OCI-LY7 (cell line): Measurements from ENCODE around the gene LSS. TPM values are rescaled to one million over a fixed set of nuclear protein-coding genes. Genes with fewer than 3 reads are reported as not detected.

Experiments used
- BruUV-seq: library from RNA; stranded (reverse); fragments of 400-500 nt; replicated peaks from 2 replicates; lab custom pipeline; 2021; lab: Mats Ljungman, UMichigan
- CTCF ChIA-PET: fragments of 300-600 bp; sonication (Branson Sonifier 250); formaldehyde crosslinking; loops from one replicate; lab custom pipeline; 2022; ENCODE audit warnings: antibody characterized with exemption; ENCODE audit not compliant: unreplicated experiment; lab: Charles Lee
- POLR2A ChIA-PET: fragments of 300-600 bp; sonication (Branson Sonifier 250); formaldehyde crosslinking; loops from one replicate; lab custom pipeline; 2022; ENCODE audit warnings: antibody characterized with exemption; lab: Charles Lee
- DNase-seq: peaks from one replicate; pipeline ENCODE4 v3.0.0-alpha.2; 2015; ENCODE audit warnings: low spot score
- H2AFZ ChIP-seq: fragments of 200-600 bp; sonication (generic), shearing (Covaris generic); 2 replicates; pipeline ENCODE4 v1.6.1; 2014; ENCODE audit warnings: mild to moderate bottlenecking, antibody characterized with exemption, low read length, moderate library complexity
- H3K27ac ChIP-seq: fragments of 200-600 bp; sonication (generic); 2 replicates; pipeline ENCODE4 v1.5.1; 2014; ENCODE audit warnings: mixed run types, low read depth, mild to moderate bottlenecking, moderate library complexity, low read length, inconsistent platforms; ENCODE audit not compliant: poor library complexity, severe bottlenecking
- H3K36me3 ChIP-seq: fragments of 200-600 bp; sonication (generic); 2 replicates; pipeline ENCODE4 v1.6.1; 2014; ENCODE audit warnings: mild to moderate bottlenecking, antibody characterized with exemption, low read length, moderate library complexity, mixed read lengths; ENCODE audit not compliant: insufficient read depth
- H3K4me1 ChIP-seq: fragments of 200-600 bp; sonication (generic); 2 replicates; pipeline ENCODE4 v1.5.1; 2014; ENCODE audit warnings: mild to moderate bottlenecking, low read length; ENCODE audit not compliant: insufficient read depth, poor library complexity, severe bottlenecking
- H3K4me2 ChIP-seq: fragments of 200-600 bp; sonication (generic); 2 replicates; pipeline ENCODE4 v1.6.1; 2014; ENCODE audit warnings: mild to moderate bottlenecking, low read length
- H3K4me3 ChIP-seq: fragments of 200-600 bp; sonication (generic); 2 replicates; pipeline ENCODE4 v1.5.1; 2014; ENCODE audit warnings: mild to moderate bottlenecking, low read depth, low read length; ENCODE audit not compliant: poor library complexity, severe bottlenecking
- H3K79me2 ChIP-seq: fragments of 200-600 bp; sonication (generic); 2 replicates; pipeline ENCODE4 v1.6.1; 2016; ENCODE audit warnings: low read depth, mild to moderate bottlenecking, low read length, moderate library complexity, mixed read lengths; ENCODE audit not compliant: insufficient read depth
- H3K9me2 ChIP-seq: fragments of 200-600 bp; sonication (generic); 2 replicates; pipeline ENCODE4 v1.6.1; 2016; ENCODE audit warnings: mild to moderate bottlenecking, low read length, mixed read lengths; ENCODE audit not compliant: insufficient read depth
- H3K9me3 ChIP-seq: fragments of 200-600 bp; sonication (generic); 2 replicates; pipeline ENCODE4 v1.6.1; 2014; ENCODE audit warnings: mild to moderate bottlenecking, mixed run types, low read length, mixed read lengths
- H4K20me1 ChIP-seq: fragments of 200-600 bp; sonication (generic); 2 replicates; pipeline ENCODE4 v1.6.1; 2014; ENCODE audit warnings: mild to moderate bottlenecking, antibody characterized with exemption, low read length, moderate library complexity, mixed read lengths; ENCODE audit not compliant: insufficient read depth
- EZH2phosphoT487 ChIP-seq: fragments of 200-600 bp; sonication (generic); IDR thresholded peaks from 2 replicates; pipeline ENCODE4 v1.6.1; 2018; ENCODE audit warnings: low read depth, borderline replicate concordance, mild to moderate bottlenecking, mixed run types, antibody characterized with exemption, low read length, moderate library complexity, mixed read lengths
- intact Hi-C: fragments of 100-400 bp; cut with micrococcal nuclease; formaldehyde crosslinking; loops from one replicate; pipeline ENCODE4 v1.10.0; 2022; ENCODE audit not compliant: unreplicated experiment
- total RNA-seq, 2 experiments: library from RNA; depleted of rRNA in 1 of 2; stranded (reverse); fragments of >200 nt in 1 of 2; shearing (Covaris generic) in 1 of 2; gene quantifications; 2 replicates each; pipeline ENCODE4 v1.2.3, GENCODE V29; 2014 to 2022
- TF ChIP-seq, protein P1 (sequence below): fragments of 200-600 bp; sonication (generic); conservative IDR thresholded peaks from 2 replicates; pipeline ENCODE4 v1.5.1; 2014; ENCODE audit warnings: mild to moderate bottlenecking, antibody characterized with exemption, low read length, moderate library complexity, mixed read lengths

LSS gene
- total RNA-seq, 2 experiments from 2014 or later, result 45.4 to 137 TPM

DNA sequence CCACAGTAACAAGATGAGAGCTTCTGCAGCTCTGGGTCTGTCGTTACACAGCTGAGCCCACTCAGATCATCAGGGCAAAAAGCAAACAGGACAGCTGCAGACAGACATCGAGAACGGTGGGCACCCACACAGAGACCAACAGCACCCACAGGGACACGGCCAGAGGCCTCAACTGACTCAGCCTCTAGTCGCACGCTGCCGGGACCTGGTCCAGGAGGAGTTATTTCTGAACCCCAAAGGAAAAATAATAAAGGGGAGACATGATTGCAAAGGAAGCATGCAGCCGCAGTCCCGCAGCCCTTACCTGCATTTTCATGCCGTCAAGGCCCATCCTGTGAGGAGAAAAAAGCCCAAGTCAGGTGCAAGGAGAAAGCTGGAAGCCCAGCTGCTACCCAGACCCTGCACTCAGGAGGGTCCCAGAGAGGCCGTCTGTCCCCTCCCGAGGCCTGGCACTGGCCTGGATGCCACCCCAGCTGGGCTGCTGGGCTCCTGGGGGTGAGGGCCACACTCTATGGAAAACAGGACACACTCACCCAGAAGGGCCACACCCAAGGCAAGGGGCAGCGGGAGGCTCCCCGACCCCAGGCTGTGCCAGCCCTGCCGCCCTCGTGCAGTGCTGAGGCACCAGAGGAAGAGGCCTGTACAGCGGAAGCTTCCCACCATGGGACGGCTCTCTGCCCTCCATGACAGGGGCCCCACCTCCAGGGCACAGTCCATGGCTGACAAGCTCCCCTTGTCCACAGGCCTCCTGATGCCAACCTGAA is 15.7 kb downstream of the LSS start:
- intact Hi-C loops, result no loop called here
- Histone ChIP-seq H3K4me3 (no peak overlapping the region), H3K4me2 (no peak overlapping the region), H3K27ac (no peak overlapping the region), H3K36me3 (peaks cover 7% of the 10 kb centered on the region; the same call in 1 of the 2 replicates), H3K79me2 (no peaks in the 10 kb centered on the region), H4K20me1 (no peaks in the 10 kb centered on the region), H3K4me1 (no peaks in the 10 kb centered on the region), H3K9me2 (no peaks in the 10 kb centered on the region), H2AFZ (no peak overlapping the region), H3K9me3 (no peaks in the 10 kb centered on the region)
- TF ChIP-seq, protein P1, sequence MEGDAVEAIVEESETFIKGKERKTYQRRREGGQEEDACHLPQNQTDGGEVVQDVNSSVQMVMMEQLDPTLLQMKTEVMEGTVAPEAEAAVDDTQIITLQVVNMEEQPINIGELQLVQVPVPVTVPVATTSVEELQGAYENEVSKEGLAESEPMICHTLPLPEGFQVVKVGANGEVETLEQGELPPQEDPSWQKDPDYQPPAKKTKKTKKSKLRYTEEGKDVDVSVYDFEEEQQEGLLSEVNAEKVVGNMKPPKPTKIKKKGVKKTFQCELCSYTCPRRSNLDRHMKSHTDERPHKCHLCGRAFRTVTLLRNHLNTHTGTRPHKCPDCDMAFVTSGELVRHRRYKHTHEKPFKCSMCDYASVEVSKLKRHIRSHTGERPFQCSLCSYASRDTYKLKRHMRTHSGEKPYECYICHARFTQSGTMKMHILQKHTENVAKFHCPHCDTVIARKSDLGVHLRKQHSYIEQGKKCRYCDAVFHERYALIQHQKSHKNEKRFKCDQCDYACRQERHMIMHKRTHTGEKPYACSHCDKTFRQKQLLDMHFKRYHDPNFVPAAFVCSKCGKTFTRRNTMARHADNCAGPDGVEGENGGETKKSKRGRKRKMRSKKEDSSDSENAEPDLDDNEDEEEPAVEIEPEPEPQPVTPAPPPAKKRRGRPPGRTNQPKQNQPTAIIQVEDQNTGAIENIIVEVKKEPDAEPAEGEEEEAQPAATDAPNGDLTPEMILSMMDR, result no peak
- no peak for TF ChIP-seq EZH2phosphoT487
- ChIA-PET POLR2A (no interaction called here), CTCF (no interaction called here)
- no TSS peak for BruUV-seq
- DNase-seq, result no peak

DNA sequence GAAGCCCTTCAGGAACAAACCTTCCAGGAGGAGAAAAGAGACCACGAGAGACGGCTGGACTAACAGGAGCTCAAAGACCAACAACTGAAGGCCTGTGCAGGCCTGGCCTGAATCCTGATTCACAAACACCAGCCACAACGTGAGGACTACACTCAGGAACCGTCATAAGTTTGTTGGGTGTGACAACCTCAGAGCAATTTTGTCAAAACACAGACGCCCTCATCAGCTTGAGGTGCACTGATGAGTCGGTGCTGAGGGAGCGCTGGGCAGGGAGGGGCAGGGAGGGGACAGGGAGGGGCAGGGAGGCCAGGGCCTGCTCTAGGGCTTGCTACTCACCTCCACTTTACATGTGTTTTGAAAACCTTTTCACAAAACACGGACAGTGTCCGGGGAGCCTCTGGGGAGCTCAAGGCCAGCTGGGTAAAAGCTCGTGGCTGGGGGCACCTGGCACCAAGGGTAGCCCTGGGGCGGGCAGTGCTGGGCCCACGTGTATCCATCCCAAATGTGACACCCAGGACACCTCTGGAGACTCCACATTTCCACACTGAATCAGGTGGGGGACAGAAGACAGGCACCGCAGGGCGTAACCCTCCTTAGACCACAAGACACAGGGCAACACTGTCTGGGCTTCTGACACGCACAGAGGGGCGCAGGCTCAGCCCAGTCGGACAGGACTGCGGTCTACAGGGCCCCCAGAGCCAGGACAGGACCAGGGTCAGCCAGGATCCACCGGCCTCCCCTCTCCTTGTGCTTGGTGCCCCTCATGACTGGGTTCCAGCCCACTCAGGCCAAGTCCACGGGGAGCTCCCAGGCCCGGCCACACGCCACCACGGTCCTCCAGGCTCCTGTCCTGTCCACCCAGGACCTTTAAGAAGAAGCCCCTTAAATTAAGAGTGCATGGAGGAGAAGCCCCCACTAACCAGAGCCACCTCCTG is 16.5 kb downstream of the LSS start:
- Histone ChIP-seq H3K9me3 (no peaks in the 10 kb centered on the region), H3K4me1 (peaks cover 3% of the 10 kb centered on the region), H3K36me3 (peaks cover 12% of the 10 kb centered on the region; the same call in 1 of the 2 replicates), H3K4me3 (no peak overlapping the region), H3K9me2 (no peaks in the 10 kb centered on the region), H2AFZ (no peak overlapping the region), H4K20me1 (no peaks in the 10 kb centered on the region), H3K79me2 (no peaks in the 10 kb centered on the region), H3K4me2 (no peak overlapping the region), H3K27ac (no peak overlapping the region)
- CTCF ChIA-PET, result no interaction called here
- TSS peak; percentile 41 for BruUV-seq
- POLR2A ChIA-PET, result no interaction called here
- TF ChIP-seq EZH2phosphoT487, result no peak
- TF ChIP-seq, protein P1, result no peak
- DNase-seq, result no peak
- intact Hi-C loops, result no loop called here
